Loucy (cell line): Measurements from ENCODE around the gene CCDC61.

Experiments used
- EZH2phosphoT487 ChIP-seq: fragments of 200-600 bp; IDR thresholded peaks from 2 replicates; pipeline ENCODE4 v1.6.1; 2018; ENCODE audit warnings: antibody characterized with exemption, mild to moderate bottlenecking, moderate library complexity, borderline replicate concordance
- TF ChIP-seq, protein P1 (sequence below): fragments of 200-600 bp; sonication (generic); conservative IDR thresholded peaks from 2 replicates; pipeline ENCODE4 v1.5.1; 2014; ENCODE audit warnings: mild to moderate bottlenecking, antibody characterized with exemption, low read length

DNA sequence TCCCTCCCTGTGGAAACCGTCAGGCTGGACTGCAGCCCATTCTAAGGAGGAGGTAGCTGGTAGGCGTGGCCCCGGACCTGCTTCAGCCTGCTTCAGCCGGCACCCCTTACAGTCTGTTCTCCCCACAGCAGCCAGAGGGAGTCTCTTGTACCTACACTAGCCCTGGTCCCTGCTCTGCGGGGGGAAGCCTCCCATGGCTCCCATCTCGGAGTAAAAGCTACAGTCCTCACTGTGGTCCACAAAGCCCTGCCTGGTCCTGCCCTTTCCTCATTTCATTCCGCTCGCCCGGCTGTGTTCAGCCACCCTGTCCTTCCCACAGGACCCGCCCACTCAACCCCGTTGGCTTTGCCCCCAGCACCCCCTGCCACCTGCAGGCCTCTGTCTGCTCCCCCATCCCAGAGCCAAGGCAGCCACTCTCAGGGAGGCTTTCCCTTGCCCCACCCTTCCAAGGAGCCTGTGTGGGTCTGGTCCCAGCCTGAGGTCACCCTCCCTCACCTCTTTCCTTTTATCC is 26.3 kb downstream of the CCDC61 start:
- TF ChIP-seq, protein P1, sequence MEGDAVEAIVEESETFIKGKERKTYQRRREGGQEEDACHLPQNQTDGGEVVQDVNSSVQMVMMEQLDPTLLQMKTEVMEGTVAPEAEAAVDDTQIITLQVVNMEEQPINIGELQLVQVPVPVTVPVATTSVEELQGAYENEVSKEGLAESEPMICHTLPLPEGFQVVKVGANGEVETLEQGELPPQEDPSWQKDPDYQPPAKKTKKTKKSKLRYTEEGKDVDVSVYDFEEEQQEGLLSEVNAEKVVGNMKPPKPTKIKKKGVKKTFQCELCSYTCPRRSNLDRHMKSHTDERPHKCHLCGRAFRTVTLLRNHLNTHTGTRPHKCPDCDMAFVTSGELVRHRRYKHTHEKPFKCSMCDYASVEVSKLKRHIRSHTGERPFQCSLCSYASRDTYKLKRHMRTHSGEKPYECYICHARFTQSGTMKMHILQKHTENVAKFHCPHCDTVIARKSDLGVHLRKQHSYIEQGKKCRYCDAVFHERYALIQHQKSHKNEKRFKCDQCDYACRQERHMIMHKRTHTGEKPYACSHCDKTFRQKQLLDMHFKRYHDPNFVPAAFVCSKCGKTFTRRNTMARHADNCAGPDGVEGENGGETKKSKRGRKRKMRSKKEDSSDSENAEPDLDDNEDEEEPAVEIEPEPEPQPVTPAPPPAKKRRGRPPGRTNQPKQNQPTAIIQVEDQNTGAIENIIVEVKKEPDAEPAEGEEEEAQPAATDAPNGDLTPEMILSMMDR: no peak
- no peak for TF ChIP-seq EZH2phosphoT487
